ENCODE data around the gene CDC42EP3. TPM values are rescaled to one million over a fixed set of nuclear protein-coding genes. Genes with fewer than 3 reads are reported as not detected.

The CDC42EP3 gene
- total and polyA plus RNA-seq, 9 donors, result 12.0 to 82.7 (median 27.6) TPM

DNA sequence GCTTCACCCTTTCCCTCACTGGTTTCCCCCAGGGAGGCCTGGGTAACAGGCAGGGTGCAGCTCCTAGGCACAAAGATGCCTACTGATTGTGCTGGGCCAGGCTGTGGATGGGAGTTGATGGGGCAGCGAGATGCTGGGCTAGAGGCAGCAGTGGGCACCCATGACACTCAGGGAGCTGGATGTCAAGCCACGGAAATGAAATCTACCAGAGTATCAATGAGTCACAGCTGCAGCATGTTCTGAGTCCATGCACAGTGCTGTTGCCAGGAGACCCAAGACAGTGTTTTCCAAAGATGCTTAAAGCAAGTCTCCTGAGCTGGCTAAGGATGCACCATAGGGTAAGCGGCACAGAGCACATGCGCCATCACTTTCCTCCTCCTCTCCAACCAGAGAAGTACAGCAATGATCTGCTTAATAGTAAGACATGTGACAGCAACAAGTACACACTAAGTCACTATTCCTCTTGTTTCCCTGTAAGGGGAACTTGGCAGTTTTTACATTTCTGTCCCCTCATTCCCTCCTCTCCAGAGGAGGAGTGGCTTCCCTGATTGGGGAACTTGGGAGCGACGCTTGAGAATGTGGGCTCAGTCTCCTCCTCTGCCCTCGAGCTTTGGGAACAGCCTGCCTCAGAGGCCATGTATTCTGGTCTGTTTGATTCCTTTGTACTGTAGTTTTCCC is 57.2 kb downstream of the CDC42EP3 start:
- no peak overlapping the region for H3K27ac ChIP-seq
- TF ChIP-seq, protein P1, sequence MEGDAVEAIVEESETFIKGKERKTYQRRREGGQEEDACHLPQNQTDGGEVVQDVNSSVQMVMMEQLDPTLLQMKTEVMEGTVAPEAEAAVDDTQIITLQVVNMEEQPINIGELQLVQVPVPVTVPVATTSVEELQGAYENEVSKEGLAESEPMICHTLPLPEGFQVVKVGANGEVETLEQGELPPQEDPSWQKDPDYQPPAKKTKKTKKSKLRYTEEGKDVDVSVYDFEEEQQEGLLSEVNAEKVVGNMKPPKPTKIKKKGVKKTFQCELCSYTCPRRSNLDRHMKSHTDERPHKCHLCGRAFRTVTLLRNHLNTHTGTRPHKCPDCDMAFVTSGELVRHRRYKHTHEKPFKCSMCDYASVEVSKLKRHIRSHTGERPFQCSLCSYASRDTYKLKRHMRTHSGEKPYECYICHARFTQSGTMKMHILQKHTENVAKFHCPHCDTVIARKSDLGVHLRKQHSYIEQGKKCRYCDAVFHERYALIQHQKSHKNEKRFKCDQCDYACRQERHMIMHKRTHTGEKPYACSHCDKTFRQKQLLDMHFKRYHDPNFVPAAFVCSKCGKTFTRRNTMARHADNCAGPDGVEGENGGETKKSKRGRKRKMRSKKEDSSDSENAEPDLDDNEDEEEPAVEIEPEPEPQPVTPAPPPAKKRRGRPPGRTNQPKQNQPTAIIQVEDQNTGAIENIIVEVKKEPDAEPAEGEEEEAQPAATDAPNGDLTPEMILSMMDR (IDR thresholded peaks at IDR 0.05), result no peak
- TF ChIP-seq EP300 (IDR thresholded peaks at IDR 0.05) (no peak), POLR2A (IDR thresholded peaks at IDR 0.05) (no peak)
- no peaks in the 10 kb centered on the region for H3K9me3 ChIP-seq
- no peak overlapping the region for H3K4me3 ChIP-seq
- H3K36me3 ChIP-seq, result no peaks in the 10 kb centered on the region
- no peak for DNase-seq
- WGBS, 3 donors, result 85 to 95% (median 91%) methylated on average over 7 of the region's 7 CpGs
- peaks cover 16% of the 10 kb centered on the region for H3K4me1 ChIP-seq (ENCODE audit: insufficient read depth)
- no peaks in the 10 kb centered on the region for H3K27me3 ChIP-seq
- intact Hi-C loops (cut with DNase I), result loop anchor here in 1 of 4 donors (10.0 kb wide), 1 partner anchor 221 kb away; no protein-coding TSS in a partner anchor

DNA sequence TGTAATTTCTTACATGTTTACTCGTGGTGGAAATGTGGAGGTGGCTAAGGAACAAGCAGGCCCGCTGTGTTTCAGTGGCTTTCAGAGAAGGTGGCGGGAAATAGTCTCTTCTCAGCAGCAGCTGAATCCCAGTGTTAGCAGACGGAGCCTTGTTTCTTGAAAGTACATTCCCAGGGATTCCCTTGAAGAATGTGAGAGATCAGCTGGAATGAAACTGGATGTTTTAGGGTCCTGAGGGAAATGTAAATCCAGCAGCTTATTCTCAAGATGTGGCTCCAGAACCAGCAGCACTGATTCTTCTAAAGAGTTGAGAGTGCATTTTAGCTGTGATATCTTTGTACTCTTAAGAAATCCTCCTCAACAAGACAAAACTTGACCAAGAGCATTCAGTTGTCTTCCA is 59.1 kb downstream of the CDC42EP3 start:
- no peak for DNase-seq
- Histone ChIP-seq H3K4me3 (no peak overlapping the region), H3K36me3 (no peaks in the 10 kb centered on the region), H3K4me1 (ENCODE audit: insufficient read depth) (peaks cover 16% of the 10 kb centered on the region), H3K9me3 (no peaks in the 10 kb centered on the region), H3K27ac (no peak overlapping the region), H3K27me3 (no peaks in the 10 kb centered on the region)
- WGBS, 3 donors, result 59 to 68% (median 63%) methylated on average over 4 of the region's 4 CpGs
- TF ChIP-seq, protein P1 (IDR thresholded peaks at IDR 0.05), result no peak
- no peak for TF ChIP-seq EP300 (IDR thresholded peaks at IDR 0.05)
- TF ChIP-seq POLR2A (IDR thresholded peaks at IDR 0.05), result no peak
- intact Hi-C loops (cut with DNase I), result loop anchor here in 1 of 4 donors (10.0 kb wide), 1 partner anchor 222 kb away; no protein-coding TSS in a partner anchor

DNA sequence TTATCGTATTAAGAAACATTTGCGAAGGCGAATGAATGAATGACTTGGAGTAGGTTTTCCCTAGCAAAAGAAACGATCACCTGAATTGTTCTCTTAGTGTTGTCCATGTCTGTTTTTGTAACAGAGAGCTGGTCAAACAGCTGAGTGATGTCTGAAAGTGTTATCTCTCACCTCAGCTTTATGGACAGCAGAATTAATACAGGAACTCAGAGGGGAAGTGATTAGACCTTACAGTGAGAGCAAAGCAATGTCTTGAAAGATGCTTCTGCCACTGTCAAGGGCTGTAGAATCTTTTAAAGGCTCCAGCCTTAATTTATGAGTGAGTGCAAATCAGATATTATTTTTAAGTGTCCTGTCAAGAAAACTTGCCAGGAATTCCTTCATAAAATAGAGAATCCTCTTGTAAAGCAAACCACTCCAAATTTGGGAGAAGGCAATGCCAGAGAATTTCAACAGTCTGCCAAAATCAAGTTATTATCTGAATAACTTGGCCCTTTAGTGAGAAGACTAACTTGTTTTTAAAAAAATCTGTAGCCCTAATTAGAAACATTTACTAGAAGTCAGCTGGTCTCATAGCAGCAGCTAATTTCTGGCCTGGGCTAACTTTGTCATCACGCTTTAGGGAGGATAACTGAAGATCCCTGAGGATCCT is 60.7 kb downstream of the CDC42EP3 start:
- Histone ChIP-seq H3K9me3 (no peaks in the 10 kb centered on the region), H3K27ac (no peak overlapping the region), H3K27me3 (no peaks in the 10 kb centered on the region), H3K4me3 (no peak overlapping the region), H3K4me1 (ENCODE audit: insufficient read depth) (peaks cover 9% of the 10 kb centered on the region), H3K36me3 (no peaks in the 10 kb centered on the region)
- WGBS, 3 donors, result 39 to 48% (median 42%) methylated on average over 5 of the region's 5 CpGs
- intact Hi-C loops (cut with DNase I), result loop anchor here in 1 of 4 donors (10.0 kb wide), 1 partner anchor 224 kb away; no protein-coding TSS in a partner anchor
- TF ChIP-seq, protein P1 (IDR thresholded peaks at IDR 0.05), result no peak
- TF ChIP-seq POLR2A (IDR thresholded peaks at IDR 0.05), result no peak
- no peak for TF ChIP-seq EP300 (IDR thresholded peaks at IDR 0.05)
- peak in 1 of 5 donors; percentile 39 for DNase-seq

DNA sequence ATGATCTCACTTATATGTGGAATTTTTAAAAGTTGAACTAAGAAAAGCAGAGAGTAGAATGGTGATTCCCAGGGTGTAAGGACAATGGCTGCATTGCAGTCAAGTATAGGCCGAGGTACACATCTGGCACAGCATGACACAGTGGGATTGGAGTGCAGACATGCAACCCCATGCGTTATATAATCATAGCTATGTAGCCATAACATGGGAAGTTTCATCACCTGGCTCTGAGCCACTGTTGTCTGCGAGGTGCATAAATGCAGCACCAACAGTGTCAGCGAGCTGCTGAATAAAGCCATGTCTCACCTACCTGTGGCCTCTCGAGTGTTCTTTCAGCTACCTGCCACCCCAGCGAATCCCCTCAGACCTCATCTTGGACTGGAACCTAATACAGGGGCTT is 61.7 kb downstream of the CDC42EP3 start:
- H3K36me3 ChIP-seq, result no peaks in the 10 kb centered on the region
- 85 to 94% (median 85%) methylated on average over 6 of the region's 6 CpGs for whole genome bisulfite sequencing, 3 donors
- intact Hi-C loops (cut with DNase I), result loop anchor here in 1 of 4 donors (10.0 kb wide), 1 partner anchor 225 kb away; no protein-coding TSS in a partner anchor
- DNase-seq, result no peak
- TF ChIP-seq, protein P1 (IDR thresholded peaks at IDR 0.05), result no peak
- TF ChIP-seq EP300 (IDR thresholded peaks at IDR 0.05) (no peak), POLR2A (IDR thresholded peaks at IDR 0.05) (no peak)
- H3K4me3 ChIP-seq, result no peak overlapping the region
- H3K27me3 ChIP-seq, result no peaks in the 10 kb centered on the region
- H3K27ac ChIP-seq, result no peak overlapping the region
- H3K9me3 ChIP-seq, result no peaks in the 10 kb centered on the region
- H3K4me1 ChIP-seq (ENCODE audit: insufficient read depth), result peaks cover 8% of the 10 kb centered on the region
